ENCODE measurements around the gene HSBP1. TPM values are rescaled to one million over a fixed set of nuclear protein-coding genes. Genes with fewer than 3 reads are reported as not detected.

The HSBP1 gene
- total and polyA plus RNA-seq, 2 of the 8 experiments (the other 6 are each of a cell fraction or from before 2014, with no cell fraction given), result 78.4 to 219 TPM

GRCh38 chr16:83785455-83785854, 22.3 kb upstream of the HSBP1 start:
- Histone ChIP-seq H3K4me2 (ENCODE audit: insufficient read depth in 1 of 2, low read depth in 2 of 2, low read length in 2 of 2) (no peak overlapping the region), H2BK12ac (ENCODE audit: low read depth, low read length) (no peak overlapping the region), H2AK5ac (ENCODE audit: low read depth, low read length) (no peak overlapping the region), H3K79me2 (ENCODE audit: control insufficient read depth in 1 of 2, insufficient read depth in 2 of 2, low read length in 2 of 2) (no peaks in the 10 kb centered on the region), H3K18ac (ENCODE audit: extremely low read depth, low read length) (no peak overlapping the region), H4K20me1 (replicated peaks in 1 of 2; ENCODE audit: control insufficient read depth in 1 of 2, insufficient read depth in 2 of 2, low read length in 2 of 2) (no peaks in the 10 kb centered on the region), H3K4me1 (replicated peaks in 1 of 4; ENCODE audit: control insufficient read depth in 3 of 4, insufficient read depth in 4 of 4, low read length in 3 of 4) (no peaks in the 10 kb centered on the region), H3K27ac (ENCODE audit: low read depth, low read length) (no peak overlapping the region), H2AFZ (ENCODE audit: low read length) (no peak overlapping the region; the same call in 1 of the 2 replicates), H2BK20ac (ENCODE audit: low read length) (no peak overlapping the region), H3K56ac (replicated peaks; ENCODE audit: insufficient read length, low read depth, low read length) (no peak overlapping the region), H3K4ac (replicated peaks; ENCODE audit: insufficient read length, low read depth, low read length) (no peak overlapping the region), H4K91ac (replicated peaks; ENCODE audit: insufficient read length, low read length) (no peak overlapping the region), H3K23me2 (ENCODE audit: low read depth, low read length) (no peaks in the 10 kb centered on the region), H3K4me3 (ENCODE audit: extremely low read depth in 1 of 4, insufficient read depth in 2 of 4, low read depth in 3 of 4, low read length in 4 of 4) (no peak overlapping the region), H3K14ac (ENCODE audit: insufficient read length) (no peak overlapping the region), H3K23ac (ENCODE audit: insufficient read length) (no peak overlapping the region), H2BK15ac (ENCODE audit: low read length) (no peak overlapping the region), H2BK5ac (ENCODE audit: low read depth, low read length) (no peak overlapping the region), H3K9ac (replicated peaks in 1 of 4; ENCODE audit: extremely low read depth in 1 of 4, low read depth in 3 of 4, low read length in 3 of 4) (no peak overlapping the region), H3K9me3 (ENCODE audit: insufficient read depth in 2 of 2, low read depth in 1 of 2, low read length in 1 of 2) (no peaks in the 10 kb centered on the region), H4K5ac (ENCODE audit: insufficient read length, low read depth, low read length) (no peak overlapping the region), H4K8ac (ENCODE audit: extremely low read depth, insufficient read depth, low read length) (no peak overlapping the region), H3K79me1 (ENCODE audit: low read depth, low read length) (no peaks in the 10 kb centered on the region), H3K27me3 (replicated peaks in 1 of 4; ENCODE audit: control insufficient read depth in 3 of 4, extremely low read depth in 1 of 4, insufficient read depth in 3 of 4, low read length in 3 of 4) (no peaks in the 10 kb centered on the region), H3K36me3 (ENCODE audit: control insufficient read depth in 2 of 4, insufficient read depth in 4 of 4, low read length in 3 of 4) (no peaks in the 10 kb centered on the region), H2BK120ac (replicated peaks; ENCODE audit: low read depth, low read length) (no peak overlapping the region)
- no peak for FAIRE-seq
- no peak for DNase-seq (ENCODE audit: low read depth in 1 of 2, low spot score in 2 of 2)
- CTCF ChIA-PET (ENCODE audit: partially characterized antibody), result no interaction called here
- WGBS, 2 experiments (ENCODE audit: extremely low coverage in 1 of 2, insufficient coverage in 1 of 2, insufficient read length in 1 of 2, insufficient replicate concordance in 2 of 2, low coverage in 1 of 2, low lambda C conversion rate in 2 of 2, missing lambda C conversion rate in 1 of 2), result 94% methylated on average over 2 of the region's 2 CpGs; no CpG with 5 or more reads in 1 of the 2 experiments
- TF ChIP-seq NRF1 (IDR thresholded peaks at IDR 0.05; ENCODE audit: low read depth, low read length) (no peak), BACH1 (IDR thresholded peaks at IDR 0.05; ENCODE audit: low read length) (peak; percentile 97), MAFK (IDR thresholded peaks at IDR 0.05; ENCODE audit: low read depth, low read length) (peak; percentile 85)
- POLR2A ChIA-PET (ENCODE audit: partially characterized antibody), result no interaction called here

Data from H1 (cell line).